HepG2 (cell line): ENCODE measurements around the gene SAMM50. TPM values are rescaled to one million over a fixed set of nuclear protein-coding genes. Genes with fewer than 3 reads are reported as not detected.

ENCODE experiments used
- ATAC-seq: fragments of 200-7000 bp; cut with Tn5 transposase; 3 replicates; pipeline ENCODE4 v1.9.1; 2020; ENCODE audit warnings: mild to moderate bottlenecking, moderate library complexity
- BruUV-seq: library from RNA; stranded (reverse); fragments of 400-500 nt; replicated peaks from 2 replicates; lab custom pipeline; 2021; lab: Mats Ljungman, UMichigan
- CTCF ChIA-PET: fragments of 300-600 bp; formaldehyde crosslinking; extraction: SDS; loops from one replicate; lab custom pipeline; 2021; ENCODE audit warnings: low total read pairs, inconsistent platforms, low intra/inter-chr PET ratio; lab: Yijun Ruan, JAX
- POLR2A ChIA-PET: fragments of 350-600 bp; sonication (Branson Sonifier 250); formaldehyde crosslinking; loops from one replicate; lab custom pipeline; 2020; ENCODE audit warnings: antibody characterized with exemption, inconsistent platforms; lab: Yijun Ruan, JAX
- DNase-seq: peaks from one replicate; pipeline ENCODE4 v3.0.0-alpha.2; 2015; ENCODE audit warnings: low spot score
- FAIRE-seq: peaks from 3 replicates; lab custom pipeline; 2011; peaks lifted over from hg19 to GRCh38; lab: Jason Lieb, UNC
- H2AFZ ChIP-seq: one replicate; pipeline ENCODE4 v1.6.1; 2011; ENCODE audit warnings: low read length, inconsistent platforms
- H3K27ac ChIP-seq: fragments of 300-600 bp; 3 replicates; pipeline ENCODE4 v1.8.0; 2011; ENCODE audit warnings: mixed run types, mild to moderate bottlenecking, mixed read lengths, low read length, inconsistent platforms; ENCODE audit not compliant: insufficient read depth; ENCODE audit errors: extremely low read length
- H3K27me3 ChIP-seq, 2 experiments: fragments of 200-600 bp in 1 of 2; 2 replicates in 1 of 2; 3 replicates in 1 of 2; pipeline versions ENCODE4 v1.6.0 to v1.8.0; 2011; ENCODE audit warnings: low read length in 2 of 2, mild to moderate bottlenecking in 2 of 2, moderate library complexity in 2 of 2, inconsistent platforms in 1 of 2; ENCODE audit not compliant: insufficient read depth in 2 of 2, control insufficient read depth in 1 of 2
- H3K36me3 ChIP-seq, 2 experiments: fragments of 200-600 bp in 1 of 2; replicated peaks in 1 of 2; 2 replicates in 1 of 2; 3 replicates in 1 of 2; pipeline versions ENCODE4 v1.5.1 to v1.8.0; 2011; ENCODE audit warnings: low read length in 2 of 2, inconsistent platforms in 1 of 2; ENCODE audit not compliant: insufficient read depth in 2 of 2, control insufficient read depth in 1 of 2
- H3K4me1 ChIP-seq: 2 replicates; pipeline ENCODE4 v1.5.1; 2012; ENCODE audit warnings: low read length, inconsistent platforms; ENCODE audit not compliant: insufficient read depth
- H3K4me2 ChIP-seq: 2 replicates; pipeline ENCODE4 v1.6.0; 2011; ENCODE audit warnings: low read depth, low read length, inconsistent platforms
- H3K4me3 ChIP-seq, 3 experiments: fragments of 200-600 bp in 1 of 3; sonication (generic), shearing (Covaris generic) in 1 of 3; replicated peaks in 1 of 3; 2 replicates each; pipeline ENCODE4 v1.5.1; 2011 to 2016; ENCODE audit warnings: low read length in 3 of 3, inconsistent platforms in 2 of 3, low read depth in 2 of 3, mild to moderate bottlenecking in 2 of 3, control low read depth in 1 of 3, mixed read lengths in 1 of 3; ENCODE audit not compliant: insufficient read depth in 1 of 3
- H3K79me2 ChIP-seq: one replicate; pipeline ENCODE4 v1.6.1; 2011; ENCODE audit warnings: low read length, inconsistent platforms; ENCODE audit not compliant: insufficient read depth
- H3K9ac ChIP-seq: 2 replicates; pipeline ENCODE4 v1.6.0; 2011; ENCODE audit warnings: mild to moderate bottlenecking, low read depth, low read length, inconsistent platforms; ENCODE audit not compliant: insufficient read depth
- H3K9me3 ChIP-seq: 2 replicates; pipeline ENCODE4 v1.5.1; 2012; ENCODE audit warnings: mild to moderate bottlenecking, low read length
- H4K20me1 ChIP-seq: 2 replicates; pipeline ENCODE4 v1.6.0; 2011; ENCODE audit warnings: inconsistent platforms, mild to moderate bottlenecking, low read length, moderate library complexity; ENCODE audit not compliant: insufficient read depth
- AGO2 ChIP-seq: fragments of 200-400 bp; formaldehyde crosslinking; optimal IDR thresholded peaks from 2 replicates; pipeline ENCODE3; 2017; ENCODE audit warnings: mild to moderate bottlenecking, low read depth, low read length, moderate library complexity
- HMGXB4 ChIP-seq, 2 experiments: sonication (generic) in 1 of 2; formaldehyde crosslinking in 1 of 2; IDR thresholded peaks; 2 replicates each; pipeline versions ENCODE4 v1.4.0 to v1.6.1; 2018 to 2020; ENCODE audit warnings: missing genetic modification reagents in 2 of 2, borderline replicate concordance in 1 of 2, low read depth in 1 of 2, mild to moderate bottlenecking in 1 of 2, missing biosample characterization in 1 of 2
- NFE2 ChIP-seq: sonication (generic); formaldehyde crosslinking; IDR thresholded peaks from 2 replicates; pipeline ENCODE4 v1.4.0; 2020; ENCODE audit warnings: missing genetic modification reagents
- PHF8 ChIP-seq: sonication (generic); formaldehyde crosslinking; IDR thresholded peaks from 2 replicates; pipeline ENCODE4 v1.5.0; 2020; ENCODE audit warnings: missing genetic modification reagents
- POLR2A ChIP-seq, 2 experiments: IDR thresholded peaks; 2 replicates each; pipeline ENCODE4 v1.6.1; 2011; ENCODE audit warnings: low read depth in 2 of 2, low read length in 2 of 2, mild to moderate bottlenecking in 1 of 2, moderate library complexity in 1 of 2; ENCODE audit not compliant: insufficient read depth in 1 of 2
- RAD21 ChIP-seq: fragments of 450-650 bp; formaldehyde crosslinking; IDR thresholded peaks from 2 replicates; pipeline ENCODE4 v1.5.0; 2020; ENCODE audit warnings: mild to moderate bottlenecking
- RXRA ChIP-seq: sonication (generic); formaldehyde crosslinking; IDR thresholded peaks from 2 replicates; pipeline ENCODE4 v1.5.1; 2020; ENCODE audit warnings: missing genetic modification reagents
- SALL1 ChIP-seq: sonication (generic); formaldehyde crosslinking; IDR thresholded peaks from 2 replicates; pipeline ENCODE4 v1.8.0; 2022; ENCODE audit warnings: mild to moderate bottlenecking, missing genetic modification reagents
- SMC3 ChIP-seq: IDR thresholded peaks from 2 replicates; pipeline ENCODE4 v1.6.1; 2011; ENCODE audit warnings: low read length, improper control_type of control experiment
- SP2 ChIP-seq: sonication (generic); formaldehyde crosslinking; IDR thresholded peaks from 2 replicates; pipeline ENCODE4 v1.5.1; 2020; ENCODE audit warnings: mild to moderate bottlenecking, missing genetic modification reagents
- SSRP1 ChIP-seq: IDR thresholded peaks from 2 replicates; pipeline ENCODE4 v1.6.1; 2016; ENCODE audit warnings: control low read depth
- TCF7 ChIP-seq: sonication (generic); IDR thresholded peaks from 2 replicates; pipeline ENCODE4 v1.6.1; 2016; ENCODE audit warnings: antibody characterized with exemption, low read depth
- TEAD3 ChIP-seq: optimal IDR thresholded peaks from 2 replicates; pipeline ENCODE3; 2016; ENCODE audit warnings: borderline replicate concordance
- TGIF2 ChIP-seq: IDR thresholded peaks from 2 replicates; pipeline ENCODE4 v1.6.1; 2016; ENCODE audit warnings: control low read depth, missing compliant biosample characterization
- XRCC5 ChIP-seq: fragments of 200-400 bp; formaldehyde crosslinking; optimal IDR thresholded peaks from 2 replicates; pipeline ENCODE3; 2017; ENCODE audit warnings: mild to moderate bottlenecking, low read length
- ZBTB38 ChIP-seq: sonication (generic); formaldehyde crosslinking; IDR thresholded peaks from 2 replicates; pipeline ENCODE4 v1.5.1; 2020; ENCODE audit warnings: mild to moderate bottlenecking, missing genetic modification reagents
- ZNF160 ChIP-seq: sonication (generic); formaldehyde crosslinking; IDR thresholded peaks from 2 replicates; pipeline ENCODE4 v1.8.0; 2022; ENCODE audit warnings: mild to moderate bottlenecking, inconsistent platforms, missing genetic modification reagents
- ZNF329 ChIP-seq: sonication (generic); formaldehyde crosslinking; IDR thresholded peaks from 2 replicates; pipeline ENCODE4 v1.9.0; 2021; ENCODE audit warnings: low read depth, mild to moderate bottlenecking, missing genetic modification reagents
- ZNF382 ChIP-seq: sonication (generic); formaldehyde crosslinking; IDR thresholded peaks from 2 replicates; pipeline ENCODE4 v1.5.0; 2020; ENCODE audit warnings: missing genetic modification reagents, mild to moderate bottlenecking, borderline replicate concordance
- ZNF556 ChIP-seq: sonication (generic); formaldehyde crosslinking; IDR thresholded peaks from 2 replicates; pipeline ENCODE4 v1.4.0; 2020; ENCODE audit warnings: mild to moderate bottlenecking, missing genetic modification reagents, borderline replicate concordance
- ZNF598 ChIP-seq: sonication (generic); formaldehyde crosslinking; IDR thresholded peaks from 2 replicates; pipeline ENCODE4 v1.5.1; 2020; ENCODE audit warnings: mild to moderate bottlenecking, missing genetic modification reagents, borderline replicate concordance
- ZNF607 ChIP-seq: sonication (generic); formaldehyde crosslinking; IDR thresholded peaks from 2 replicates; pipeline ENCODE4 v1.5.1; 2020; ENCODE audit warnings: missing genetic modification reagents, mild to moderate bottlenecking, borderline replicate concordance
- whole genome bisulfite sequencing: methylation state at CpG from one replicate; pipeline ENCODE4 v1.1.6; 2017; ENCODE audit warnings: low lambda C conversion rate; 5-methylcytosine and 5-hydroxymethylcytosine counted together
- in situ Hi-C: cut with HindIII; loops from 2 replicates; pipeline ENCODE4 v1.10.0; 2017; ENCODE audit warnings: low pct_unique_long_range_greater_than_20kb; ENCODE audit not compliant: extremely low pct_ligation_motif_present
- intact Hi-C: fragments of 100-400 bp; cut with micrococcal nuclease; formaldehyde crosslinking; loops from one replicate; pipeline ENCODE4 v1.10.0; 2022; ENCODE audit not compliant: unreplicated experiment
- polyA plus RNA-seq, 8 experiments: library from polyadenylated mRNA; depleted of rRNA in 3 of 8; stranded (reverse) in 7 of 8; unstranded in 1 of 8; fragments of >200 nt; fragmentation: Illumina TruSeq in 4 of 8; extraction: Trizol in 4 of 8; gene quantifications; 2 replicates each; pipeline versions ENCODE4 v1.2.1 to v1.2.3, GENCODE V29; 2011 to 2016; ENCODE audit warnings: low read depth in 4 of 8, missing spikeins in 1 of 8, mixed read lengths in 1 of 8; ENCODE audit not compliant: insufficient read depth in 1 of 8
- total RNA-seq, 5 experiments: library from RNA; depleted of rRNA; stranded (reverse); fragments of >200 nt; fragmentation: Illumina TruSeq; extraction: Trizol; gene quantifications; 2 replicates each; pipeline ENCODE4 v1.2.3, GENCODE V29; 2016; ENCODE audit warnings: low read depth in 1 of 5
- TF ChIP-seq, protein P1 (sequence below): sonication (generic); formaldehyde crosslinking; IDR thresholded peaks from 2 replicates; pipeline ENCODE4 v1.8.0; 2022; ENCODE audit warnings: mild to moderate bottlenecking, missing genetic modification reagents

SAMM50 gene
- total and polyA plus RNA-seq, 2 of the 13 experiments (the other 11 are each of a cell fraction or from before 2014, with no cell fraction given): 34.7 to 63.4 TPM

DNA sequence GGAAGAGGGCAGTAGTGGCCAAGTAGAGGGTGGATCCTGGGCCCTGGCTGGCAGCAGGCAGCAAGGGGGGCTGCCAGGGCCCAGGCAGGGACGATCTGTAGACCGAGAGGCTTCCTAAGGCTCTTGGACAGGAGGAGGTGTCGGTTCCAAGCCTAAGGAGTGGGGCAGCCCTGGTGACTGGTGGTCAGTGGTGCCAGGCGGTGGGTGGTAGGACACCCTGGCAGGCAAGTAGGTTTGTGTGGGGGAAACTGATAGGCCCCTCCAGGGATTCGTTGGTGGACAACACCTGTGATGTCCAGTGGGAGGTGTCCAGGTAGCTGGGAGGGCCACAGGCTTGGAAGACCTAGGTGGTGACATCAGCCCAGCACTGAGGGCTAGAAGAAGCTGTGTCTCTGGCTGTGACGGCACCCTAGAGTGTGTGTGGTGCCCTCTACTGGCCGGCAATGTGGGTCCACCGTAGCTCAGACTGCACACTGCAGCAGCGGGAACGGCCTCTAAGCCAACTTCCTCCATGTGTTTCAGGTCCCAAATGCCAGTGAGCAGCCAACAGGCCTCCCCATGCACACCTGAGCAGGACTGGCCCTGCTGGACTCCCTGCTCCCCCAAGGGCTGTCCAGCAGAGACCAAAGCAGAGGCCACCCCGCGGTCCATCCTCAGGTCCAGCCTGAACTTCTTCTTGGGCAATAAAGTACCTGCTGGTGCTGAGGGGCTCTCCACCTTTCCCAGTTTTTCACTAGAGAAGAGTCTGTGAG, 9.4 kb upstream of the SAMM50 start:
- Histone ChIP-seq H3K36me3 (peaks cover 10 to 40% of the 10 kb centered on the region in 2 experiments), H4K20me1 (no peaks in the 10 kb centered on the region), H3K79me2 (no peaks in the 10 kb centered on the region), H3K4me2 (no peak overlapping the region), H3K4me1 (no peaks in the 10 kb centered on the region), H3K4me3 (no peak overlapping the region), H3K9me3 (no peaks in the 10 kb centered on the region), H3K27ac (no peak overlapping the region), H3K9ac (no peak overlapping the region), H3K27me3 (no peaks in the 10 kb centered on the region), H2AFZ (no peak overlapping the region)
- ChIA-PET POLR2A (interaction anchor here (0.7 to 2.3 kb wide), 5 partner anchors 9 to 23 kb away, joined by 3 to 11 read pairs (median 6); partner anchors contain the start of gene SAMM50), CTCF (interaction anchor here (1.7 to 1.9 kb wide), 2 partner anchors 61 to 63 kb away, joined by 4 to 7 read pairs; no protein-coding TSS in a partner anchor)
- WGBS: 78% methylated on average over 5 of the region's 12 CpGs
- intact Hi-C loops (loop anchor here (1.0 kb wide), 2 partner anchors 21 to 63 kb away; no protein-coding TSS in a partner anchor), in situ Hi-C loops (no loop called here)
- no TSS peak for BruUV-seq
- DNase-seq (peak; percentile 60), ATAC-seq (peak; percentile 97), FAIRE-seq (peak; percentile 66)
- TF ChIP-seq PHF8 (0 out of 2 replicates have a peak, but pooled peaks have one; percentile 27), POLR2A (IDR thresholded peaks at IDR 0.05; ENCODE audit: insufficient read depth in 1 of 2, low read depth in 2 of 2, low read length in 2 of 2) (peak in 1 of 2 experiments; percentile 12; a peak in 1 of 4 replicates), SSRP1 (0 out of 2 replicates have a peak, but pooled peaks have one; percentile 32), SALL1 (CRISPR knock-in tag) (peak; percentile 44; the same call in 1 of the 2 replicates), ZNF607 (CRISPR knock-in tag) (no peak), ZBTB38 (CRISPR knock-in tag) (peak; percentile 75; the same call in 1 of the 2 replicates), ZNF382 (CRISPR knock-in tag) (no peak), ZNF598 (CRISPR knock-in tag) (no peak), TCF7 (no peak), TEAD3 (CRISPR knock-in tag) (peak; percentile 40), XRCC5 (peak; percentile 68), RAD21 (CRISPR knock-in tag) (peak; percentile 73), ZNF329 (CRISPR knock-in tag) (no peak), AGO2 (peak; percentile 35), SMC3 (peak; percentile 31; the same call in 1 of the 2 replicates), NFE2 (CRISPR knock-in tag) (no peak), TGIF2 (CRISPR knock-in tag) (0 out of 2 replicates have a peak, but pooled peaks have one; percentile 55), SP2 (CRISPR knock-in tag) (0 out of 2 replicates have a peak, but pooled peaks have one; percentile 21), ZNF160 (0 out of 2 replicates have a peak, but pooled peaks have one; percentile 28), ZNF556 (CRISPR knock-in tag) (no peak), HMGXB4 (CRISPR knock-in tag; IDR thresholded peaks at IDR 0.05; ENCODE audit: borderline replicate concordance in 1 of 2, low read depth in 1 of 2) (0 out of 4 replicates have a peak, but pooled peaks of 1 of the 2 experiments have one; percentile 23), RXRA (CRISPR knock-in tag) (0 out of 2 replicates have a peak, but pooled peaks have one; percentile 18)
- TF ChIP-seq, protein P1, sequence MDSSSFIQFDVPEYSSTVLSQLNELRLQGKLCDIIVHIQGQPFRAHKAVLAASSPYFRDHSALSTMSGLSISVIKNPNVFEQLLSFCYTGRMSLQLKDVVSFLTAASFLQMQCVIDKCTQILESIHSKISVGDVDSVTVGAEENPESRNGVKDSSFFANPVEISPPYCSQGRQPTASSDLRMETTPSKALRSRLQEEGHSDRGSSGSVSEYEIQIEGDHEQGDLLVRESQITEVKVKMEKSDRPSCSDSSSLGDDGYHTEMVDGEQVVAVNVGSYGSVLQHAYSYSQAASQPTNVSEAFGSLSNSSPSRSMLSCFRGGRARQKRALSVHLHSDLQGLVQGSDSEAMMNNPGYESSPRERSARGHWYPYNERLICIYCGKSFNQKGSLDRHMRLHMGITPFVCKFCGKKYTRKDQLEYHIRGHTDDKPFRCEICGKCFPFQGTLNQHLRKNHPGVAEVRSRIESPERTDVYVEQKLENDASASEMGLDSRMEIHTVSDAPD (CRISPR knock-in tag): 0 out of 2 replicates have a peak, but pooled peaks have one; percentile 31
